WI38 (cell line): ENCODE measurements around the gene NR3C1.

Experiments used
- H3K4me3 ChIP-seq: 2 replicates; pipeline ENCODE4 v1.5.1; 2011; ENCODE audit warnings: low read depth, mild to moderate bottlenecking, control low read depth, low read length
- TF ChIP-seq, protein P1 (sequence below): IDR thresholded peaks from 2 replicates; pipeline ENCODE4 v1.5.1; 2012; ENCODE audit warnings: low read depth, mild to moderate bottlenecking, control low read depth, low read length

The NR3C1 gene

DNA sequence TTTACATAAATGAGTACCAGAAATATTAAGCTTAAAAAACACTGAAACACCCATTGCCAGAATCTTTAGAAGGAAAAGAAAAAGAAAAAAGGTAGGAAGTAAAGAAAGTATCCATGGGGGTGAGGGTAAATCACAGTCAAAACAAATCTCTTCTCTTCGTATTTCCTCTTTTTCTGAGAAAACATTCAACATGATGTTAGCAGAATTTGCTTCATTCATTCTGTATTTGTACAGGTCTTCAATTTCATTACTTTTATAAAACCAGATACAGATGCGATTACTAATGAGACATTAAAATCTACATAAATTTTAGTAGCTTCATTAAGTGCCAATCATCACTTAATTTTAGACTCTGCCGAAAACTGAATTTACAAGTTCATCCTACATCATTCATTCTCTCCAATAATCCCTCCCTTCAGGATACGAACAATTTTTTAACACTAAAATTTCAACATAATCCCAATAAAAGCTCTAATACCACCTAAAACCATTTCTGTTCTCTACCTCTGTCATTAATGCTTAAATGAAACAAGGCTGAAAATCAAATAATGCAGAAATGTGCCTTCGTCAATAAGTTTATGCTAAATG lies 7.0 kb downstream of the NR3C1 start:
- H3K4me3 ChIP-seq, result no peak overlapping the region
- TF ChIP-seq, protein P1, sequence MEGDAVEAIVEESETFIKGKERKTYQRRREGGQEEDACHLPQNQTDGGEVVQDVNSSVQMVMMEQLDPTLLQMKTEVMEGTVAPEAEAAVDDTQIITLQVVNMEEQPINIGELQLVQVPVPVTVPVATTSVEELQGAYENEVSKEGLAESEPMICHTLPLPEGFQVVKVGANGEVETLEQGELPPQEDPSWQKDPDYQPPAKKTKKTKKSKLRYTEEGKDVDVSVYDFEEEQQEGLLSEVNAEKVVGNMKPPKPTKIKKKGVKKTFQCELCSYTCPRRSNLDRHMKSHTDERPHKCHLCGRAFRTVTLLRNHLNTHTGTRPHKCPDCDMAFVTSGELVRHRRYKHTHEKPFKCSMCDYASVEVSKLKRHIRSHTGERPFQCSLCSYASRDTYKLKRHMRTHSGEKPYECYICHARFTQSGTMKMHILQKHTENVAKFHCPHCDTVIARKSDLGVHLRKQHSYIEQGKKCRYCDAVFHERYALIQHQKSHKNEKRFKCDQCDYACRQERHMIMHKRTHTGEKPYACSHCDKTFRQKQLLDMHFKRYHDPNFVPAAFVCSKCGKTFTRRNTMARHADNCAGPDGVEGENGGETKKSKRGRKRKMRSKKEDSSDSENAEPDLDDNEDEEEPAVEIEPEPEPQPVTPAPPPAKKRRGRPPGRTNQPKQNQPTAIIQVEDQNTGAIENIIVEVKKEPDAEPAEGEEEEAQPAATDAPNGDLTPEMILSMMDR, result no peak

GRCh38 chr5:143395638-143396352 lies 7.7 kb downstream of the NR3C1 start:
- TF ChIP-seq, protein P1, result no peak
- H3K4me3 ChIP-seq, result no peak overlapping the region

DNA sequence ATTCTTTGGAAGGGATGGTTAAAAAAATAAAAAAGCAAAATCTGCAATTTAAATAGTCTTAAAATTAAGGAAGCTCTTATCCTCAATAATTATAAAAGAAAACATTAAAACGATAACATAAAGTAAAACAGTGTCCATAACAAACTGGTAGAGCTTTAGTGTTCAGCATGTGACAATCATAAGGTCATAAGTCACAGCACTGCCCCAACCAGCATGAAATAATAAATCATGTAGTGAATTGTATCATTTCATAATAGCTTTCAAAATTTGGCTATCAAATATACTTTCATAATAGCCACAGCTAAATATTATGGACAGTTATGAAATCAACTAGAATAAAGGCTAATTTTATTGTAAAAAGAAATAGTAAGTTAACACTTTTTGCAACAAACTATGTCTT lies 10.0 kb downstream of the NR3C1 start:
- TF ChIP-seq, protein P1, result no peak
- H3K4me3 ChIP-seq, result no peak overlapping the region

GRCh38 chr5:143390941-143391340 lies 12.5 kb downstream of the NR3C1 start:
- H3K4me3 ChIP-seq, result no peak overlapping the region
- TF ChIP-seq, protein P1, result no peak

GRCh38 chr5:143390258-143390657 lies 13.2 kb downstream of the NR3C1 start:
- TF ChIP-seq, protein P1, result no peak
- H3K4me3 ChIP-seq, result no peak overlapping the region

GRCh38 chr5:143386725-143387124 lies 16.8 kb downstream of the NR3C1 start:
- TF ChIP-seq, protein P1, result no peak
- no peak overlapping the region for H3K4me3 ChIP-seq

DNA sequence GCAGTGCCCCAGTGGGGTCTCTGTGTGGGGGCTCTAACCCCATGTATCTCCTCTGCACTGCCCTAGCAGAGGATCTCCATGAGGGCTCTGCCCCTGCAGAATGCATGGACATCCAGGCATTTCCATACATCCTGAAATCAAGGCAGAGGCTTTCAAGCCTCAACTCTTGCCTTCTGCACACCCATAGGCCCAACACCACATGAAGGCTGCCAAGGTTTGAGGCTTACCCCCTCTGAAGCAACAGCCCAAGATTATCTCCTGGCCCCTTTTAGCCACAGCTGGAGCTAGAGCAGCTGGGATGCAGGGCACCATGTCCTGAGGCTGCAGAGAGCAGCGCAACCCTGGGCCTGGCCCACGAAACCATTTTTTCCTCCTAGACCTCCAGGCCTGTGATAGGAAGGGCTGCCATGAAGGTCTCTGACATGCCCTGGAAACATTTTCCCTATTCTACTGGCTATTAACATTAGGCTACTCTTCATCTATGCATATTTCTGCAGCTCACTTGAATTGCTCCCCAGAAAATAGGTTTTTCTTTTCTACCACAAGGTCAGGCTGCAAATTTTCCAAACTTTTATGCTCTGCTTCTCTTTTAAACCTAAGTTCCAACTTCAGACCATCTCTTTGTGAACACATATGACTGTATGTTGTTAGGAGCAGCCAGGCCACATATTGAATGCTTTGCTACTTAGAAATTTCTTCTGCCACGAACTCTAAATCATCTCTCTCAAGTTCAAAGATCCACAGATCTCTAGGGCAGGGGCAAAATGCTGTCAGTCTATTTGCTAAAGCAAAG lies 18.4 kb downstream of the NR3C1 start:
- H3K4me3 ChIP-seq, result no peak overlapping the region
- TF ChIP-seq, protein P1, result no peak
